DOHH2 (cell line): ENCODE results near the gene C2.

Experiments
- H3F3A ChIP-seq: fragments of 200-600 bp; sonication (generic), shearing (Covaris generic); 2 replicates; pipeline ENCODE4 v1.6.0; 2016; ENCODE audit warnings: antibody characterized with exemption, mild to moderate bottlenecking; ENCODE audit not compliant: control insufficient read depth, insufficient read depth
- H3K27ac ChIP-seq: fragments of 200-600 bp; sonication (generic); 2 replicates; pipeline ENCODE4 v1.5.1; 2014; ENCODE audit warnings: low read depth, mild to moderate bottlenecking, low read length, moderate library complexity
- H3K27me3 ChIP-seq: fragments of 200-600 bp; sonication (generic); 2 replicates; pipeline ENCODE4 v1.6.1; 2014; ENCODE audit warnings: mild to moderate bottlenecking, low read length, mixed read lengths; ENCODE audit not compliant: control insufficient read depth
- H3K36me3 ChIP-seq: fragments of 200-600 bp; sonication (generic); 2 replicates; pipeline ENCODE4 v1.6.1; 2014; ENCODE audit warnings: mild to moderate bottlenecking, low read length, moderate library complexity, mixed read lengths; ENCODE audit not compliant: control insufficient read depth
- H3K4me1 ChIP-seq: fragments of 200-600 bp; sonication (generic); 2 replicates; pipeline ENCODE4 v1.6.1; 2014; ENCODE audit warnings: mild to moderate bottlenecking, low read length, mixed read lengths; ENCODE audit not compliant: control insufficient read depth
- H3K4me2 ChIP-seq: fragments of 200-600 bp; sonication (generic); 2 replicates; pipeline ENCODE4 v1.6.0; 2014; ENCODE audit warnings: mild to moderate bottlenecking, low read length, moderate library complexity
- H3K4me3 ChIP-seq: fragments of 200-600 bp; sonication (generic); 2 replicates; pipeline ENCODE4 v1.5.1; 2014; ENCODE audit warnings: mild to moderate bottlenecking, low read length, mixed read lengths
- H3K79me2 ChIP-seq: fragments of 200-600 bp; sonication (generic); 2 replicates; pipeline ENCODE4 v1.6.1; 2014; ENCODE audit warnings: mild to moderate bottlenecking, low read length, mixed read lengths; ENCODE audit not compliant: control insufficient read depth
- H3K9me2 ChIP-seq: fragments of 200-600 bp; sonication (generic); replicated peaks from 2 replicates; pipeline ENCODE4 v1.6.1; 2014; ENCODE audit warnings: mild to moderate bottlenecking, low read length, mixed read lengths; ENCODE audit not compliant: control insufficient read depth
- H3K9me3 ChIP-seq: fragments of 200-600 bp; sonication (generic); 2 replicates; pipeline ENCODE4 v1.6.1; 2014; ENCODE audit warnings: antibody characterized with exemption, low read length, mixed read lengths; ENCODE audit not compliant: control insufficient read depth, insufficient read depth
- H4K20me1 ChIP-seq: fragments of 200-600 bp; sonication (generic); 2 replicates; pipeline ENCODE4 v1.6.0; 2014; ENCODE audit warnings: low read depth, mild to moderate bottlenecking, antibody characterized with exemption, low read length, moderate library complexity; ENCODE audit not compliant: control insufficient read depth, insufficient read depth
- CTCF ChIP-seq: fragments of 200-600 bp; sonication (generic); IDR thresholded peaks from one replicate; pipeline ENCODE4 v1.5.1; 2014; ENCODE audit warnings: antibody characterized with exemption, mild to moderate bottlenecking, low read depth, low read length; ENCODE audit not compliant: poor library complexity, severe bottlenecking
- EZH2phosphoT487 ChIP-seq: fragments of 200-600 bp; sonication (generic); IDR thresholded peaks from 2 replicates; pipeline ENCODE4 v1.6.1; 2017; ENCODE audit warnings: borderline replicate concordance, mild to moderate bottlenecking, antibody characterized with exemption, low read length, moderate library complexity, mixed read lengths

The C2 gene

GRCh38 chr6:31966506-31966905 is 39.0 kb downstream of the C2 start:
- Histone ChIP-seq H3K27me3 (no peaks in the 10 kb centered on the region), H3K4me1 (peaks cover 17% of the 10 kb centered on the region), H3K4me3 (no peak overlapping the region), H3K9me3 (no peaks in the 10 kb centered on the region), H3F3A (no peaks in the 10 kb centered on the region), H4K20me1 (no peaks in the 10 kb centered on the region), H3K4me2 (no peak overlapping the region), H3K27ac (no peak overlapping the region), H3K36me3 (peaks cover 96% of the 10 kb centered on the region), H3K9me2 (no peaks in the 10 kb centered on the region), H3K79me2 (peaks cover 18% of the 10 kb centered on the region)
- TF ChIP-seq EZH2phosphoT487 (no peak), CTCF (no peak)

- no peaks in the 10 kb centered on the region for H4K20me1 ChIP-seq
- H3K79me2 ChIP-seq, result peaks cover 21% of the 10 kb centered on the region
- peaks cover 17% of the 10 kb centered on the region for H3K4me1 ChIP-seq
- peaks cover 90% of the 10 kb centered on the region for H3K36me3 ChIP-seq
- H3K9me3 ChIP-seq, result no peaks in the 10 kb centered on the region
- TF ChIP-seq CTCF (no peak), EZH2phosphoT487 (no peak)
- H3K27me3 ChIP-seq, result no peaks in the 10 kb centered on the region
- no peak overlapping the region for H3K4me3 ChIP-seq
- H3K4me2 ChIP-seq, result no peak overlapping the region
- no peaks in the 10 kb centered on the region for H3K9me2 ChIP-seq
- no peak overlapping the region for H3K27ac ChIP-seq
- no peaks in the 10 kb centered on the region for H3F3A ChIP-seq
These were observed 39.7 kb downstream of the C2 start for GRCh38 chr6:31966997-31967925.

DNA sequence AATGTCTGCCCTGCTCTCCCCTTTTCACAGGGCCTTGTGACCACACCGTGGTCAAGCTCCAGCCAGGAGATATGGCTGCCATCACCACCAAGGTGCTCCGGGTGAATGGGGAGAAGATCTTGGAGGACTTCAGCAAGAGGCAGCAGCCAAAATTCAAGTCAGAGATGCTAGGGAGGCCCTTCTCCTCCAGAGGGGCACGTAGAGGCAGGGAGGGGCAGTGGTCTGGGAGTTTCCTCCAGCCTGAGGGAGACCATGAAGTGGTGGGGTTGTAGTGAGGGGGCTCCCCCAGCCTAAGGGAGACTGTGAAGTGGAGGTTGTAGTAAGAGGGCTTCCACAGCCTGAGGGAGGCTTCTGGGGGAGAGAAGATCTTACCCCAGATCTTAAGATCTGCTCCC is 40.4 kb downstream of the C2 start:
- Histone ChIP-seq H3K4me1 (peaks cover 21% of the 10 kb centered on the region), H3K36me3 (peaks cover 84% of the 10 kb centered on the region), H3K27me3 (no peaks in the 10 kb centered on the region), H3K4me3 (no peak overlapping the region), H3K9me2 (no peaks in the 10 kb centered on the region), H3K79me2 (peaks cover 26% of the 10 kb centered on the region), H3F3A (no peaks in the 10 kb centered on the region), H3K9me3 (no peaks in the 10 kb centered on the region), H3K27ac (no peak overlapping the region), H4K20me1 (no peaks in the 10 kb centered on the region), H3K4me2 (no peak overlapping the region)
- TF ChIP-seq CTCF (no peak), EZH2phosphoT487 (no peak)
